K562 (cell line): Measurements from ENCODE around the gene TMEM53. TPM values are rescaled to one million over a fixed set of nuclear protein-coding genes. Genes with fewer than 3 reads are reported as not detected.

Experiments
- FOXP1 ChIP-seq: sonication (generic); formaldehyde crosslinking; IDR thresholded peaks from 2 replicates; pipeline ENCODE4 v1.8.0; 2022; ENCODE audit warnings: mild to moderate bottlenecking, missing genetic modification reagents
- MAFF ChIP-seq: IDR thresholded peaks from 2 replicates; pipeline ENCODE4 v1.6.1; 2012; ENCODE audit warnings: low read length, improper control_type of control experiment
- RB1 ChIP-seq: fragments of 450-650 bp; IDR thresholded peaks from 2 replicates; pipeline ENCODE4 v1.6.1; 2017; ENCODE audit warnings: low read depth, mild to moderate bottlenecking
- RBM17 ChIP-seq: fragments of 200-400 bp; formaldehyde crosslinking; IDR thresholded peaks from 2 replicates; pipeline ENCODE4 v1.6.1; 2017; ENCODE audit warnings: low read depth, mild to moderate bottlenecking, low read length, borderline replicate concordance
- TRIM25 ChIP-seq: fragments of 450-650 bp; IDR thresholded peaks from 2 replicates; pipeline ENCODE4 v1.7.0; 2016; ENCODE audit warnings: borderline replicate concordance
- ZBTB34 ChIP-seq: fragments of 250-450 bp; sonication (Bioruptor Pico); IDR thresholded peaks from 2 replicates; pipeline ENCODE4 v1.8.0; 2021; ENCODE audit warnings: mild to moderate bottlenecking, moderate library complexity
- ZNF644 ChIP-seq: fragments of 200-800 bp; sonication (Bioruptor generic); IDR thresholded peaks from 2 replicates; pipeline ENCODE4 v1.6.1; 2016; ENCODE audit warnings: low read depth, missing genetic modification characterization, missing compliant biosample characterization
- polyA plus RNA-seq, 8 experiments: library from polyadenylated mRNA; depleted of rRNA in 4 of 8; stranded (reverse) in 5 of 8; unstranded in 3 of 8; fragments of >200 nt; fragmentation: Nextera tagmentation in 2 of 8; fragmentation: Illumina TruSeq in 1 of 8; extraction: Ambion mirVana in 2 of 8; extraction: Trizol in 1 of 8; gene quantifications; 2 replicates each; pipeline versions ENCODE4 v1.2.1 to v1.2.3, GENCODE V29; 2011 to 2014; ENCODE audit warnings: inconsistent platforms in 1 of 8, missing spikeins in 1 of 8
- total RNA-seq, 7 experiments: library from RNA; depleted of rRNA in 6 of 7; stranded (reverse); fragments of >200 nt in 6 of 7; fragmentation: Illumina TruSeq in 2 of 7; extraction: Trizol in 2 of 7; gene quantifications; 2 replicates each; pipeline versions ENCODE4 v1.2.1 to v1.2.3, GENCODE V29; 2011 to 2021; ENCODE audit warnings: low replicate concordance in 1 of 7

TMEM53 gene
- total and polyA plus RNA-seq, 9 of the 15 experiments (the other 6 are each of a cell fraction or from before 2014, with no cell fraction given): 0.23 to 3.7 (median 2.0) TPM

GRCh38 chr1:44721485-44722361 is 47.4 kb upstream of the TMEM53 start (continued):
- TF ChIP-seq RB1: peak; percentile 96
- peak; percentile 96 for TF ChIP-seq FOXP1 (CRISPR knock-in tag)
- TF ChIP-seq ZBTB34 (CRISPR knock-in tag): peak; percentile 67
- no peak for TF ChIP-seq TRIM25
- 0 out of 2 replicates have a peak, but pooled peaks have one; percentile 87 for TF ChIP-seq ZNF644 (tag)
- 0 out of 2 replicates have a peak, but pooled peaks have one; percentile 24 for TF ChIP-seq RBM17
- TF ChIP-seq MAFF: peak; percentile 67
